Raji (cell line): Measurements from ENCODE around the gene SURF1.
A peak's percentile ranks its signal among the peaks of the same experiment; 100 is the strongest.

Experiments used
- POLR2A ChIP-seq: IDR thresholded peaks from 2 replicates; pipeline ENCODE4 v1.6.1; 2011; ENCODE audit warnings: low read depth, low read length, control low read depth; ENCODE audit not compliant: insufficient read depth

SURF1 gene

DNA sequence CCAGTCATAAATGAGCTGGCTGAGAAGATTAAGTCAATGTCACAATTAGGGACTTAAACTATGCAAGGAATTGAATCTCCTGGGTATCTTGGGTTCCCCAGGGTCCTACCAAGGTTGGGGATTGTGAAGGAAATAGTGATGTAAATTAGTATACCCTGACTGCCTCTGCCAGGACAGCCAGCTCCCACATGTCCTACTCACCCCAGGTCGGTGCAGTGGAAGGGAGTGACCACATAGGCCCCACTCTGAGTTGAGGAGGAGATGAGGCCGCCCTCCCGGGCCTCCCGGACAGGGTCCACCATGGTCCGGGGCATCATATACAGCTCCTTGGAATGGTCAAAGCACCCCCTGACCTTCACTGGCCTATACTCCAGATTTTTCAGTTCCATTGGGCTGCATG is 2.7 kb downstream of the SURF1 start:
- TF ChIP-seq POLR2A, result peak; percentile 27; the same call in 1 of the 2 replicates

GRCh38 chr9:133352635-133353340 is 3.5 kb downstream of the SURF1 start:
- TF ChIP-seq POLR2A, result peak; percentile 48

GRCh38 chr9:133351908-133352634 is 4.2 kb downstream of the SURF1 start:
- peak; percentile 57; the same call in 1 of the 2 replicates for TF ChIP-seq POLR2A

DNA sequence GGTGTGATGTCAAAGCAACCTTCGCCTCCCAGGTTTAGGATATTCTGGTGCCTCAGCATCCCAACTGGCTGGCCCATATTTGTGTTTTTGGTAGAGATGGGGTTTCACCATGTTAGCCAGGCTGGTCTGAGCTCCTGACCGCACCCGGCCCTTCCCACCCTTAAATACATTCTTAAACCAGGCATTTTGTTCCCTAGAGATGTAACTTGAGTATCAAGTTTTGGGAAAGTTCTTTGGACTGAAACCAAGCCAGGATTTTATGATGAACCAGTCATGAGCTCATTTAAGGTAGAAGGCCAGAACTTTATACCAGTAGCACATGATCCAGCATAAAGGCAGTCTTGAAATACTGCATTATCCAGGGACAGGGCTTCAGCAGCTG is 4.8 kb downstream of the SURF1 start:
- TF ChIP-seq POLR2A, result no peak

- no peak for TF ChIP-seq POLR2A
Observed at GRCh38 chr9:133349965-133350616, 6.2 kb downstream of the SURF1 start.

- no peak for TF ChIP-seq POLR2A
Observed at GRCh38 chr9:133348718-133349573, 7.3 kb downstream of the SURF1 start.

- peak; percentile 98 for TF ChIP-seq POLR2A
Observed at GRCh38 chr9:133347985-133348717, 8.1 kb downstream of the SURF1 start, which contains the start of the genes MED22 and RPL7A. MED22 (minus strand) TSS chr9:133348131; CDS start chr9:133346662, 1,469 bp downstream. RPL7A (plus strand) TSS chr9:133348218; CDS start chr9:133348244, 26 bp downstream.

DNA sequence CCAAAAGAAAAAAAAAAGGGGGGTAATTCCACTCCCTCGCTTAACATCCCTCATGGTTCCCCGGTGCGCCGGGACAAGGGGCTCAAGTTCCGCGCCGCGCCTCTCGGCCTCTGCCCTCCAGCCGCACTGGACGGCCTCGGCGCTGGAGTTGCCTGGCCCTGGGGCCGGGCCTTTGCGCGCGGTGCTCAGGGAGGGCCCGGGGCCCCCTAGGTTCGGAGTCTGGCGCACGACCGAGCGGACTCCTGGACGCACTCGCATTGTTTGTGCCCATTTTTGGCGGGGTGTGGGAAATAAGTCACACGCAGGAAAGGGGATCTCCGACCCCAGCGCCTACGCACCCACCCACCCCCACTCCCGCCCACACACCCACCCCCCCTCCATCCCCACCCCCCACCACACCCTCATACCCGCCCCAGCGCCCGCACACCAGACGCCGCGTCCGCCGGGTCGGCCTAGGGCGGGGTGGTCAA is 8.7 kb downstream of the SURF1 start:
- TF ChIP-seq POLR2A, result no peak

DNA sequence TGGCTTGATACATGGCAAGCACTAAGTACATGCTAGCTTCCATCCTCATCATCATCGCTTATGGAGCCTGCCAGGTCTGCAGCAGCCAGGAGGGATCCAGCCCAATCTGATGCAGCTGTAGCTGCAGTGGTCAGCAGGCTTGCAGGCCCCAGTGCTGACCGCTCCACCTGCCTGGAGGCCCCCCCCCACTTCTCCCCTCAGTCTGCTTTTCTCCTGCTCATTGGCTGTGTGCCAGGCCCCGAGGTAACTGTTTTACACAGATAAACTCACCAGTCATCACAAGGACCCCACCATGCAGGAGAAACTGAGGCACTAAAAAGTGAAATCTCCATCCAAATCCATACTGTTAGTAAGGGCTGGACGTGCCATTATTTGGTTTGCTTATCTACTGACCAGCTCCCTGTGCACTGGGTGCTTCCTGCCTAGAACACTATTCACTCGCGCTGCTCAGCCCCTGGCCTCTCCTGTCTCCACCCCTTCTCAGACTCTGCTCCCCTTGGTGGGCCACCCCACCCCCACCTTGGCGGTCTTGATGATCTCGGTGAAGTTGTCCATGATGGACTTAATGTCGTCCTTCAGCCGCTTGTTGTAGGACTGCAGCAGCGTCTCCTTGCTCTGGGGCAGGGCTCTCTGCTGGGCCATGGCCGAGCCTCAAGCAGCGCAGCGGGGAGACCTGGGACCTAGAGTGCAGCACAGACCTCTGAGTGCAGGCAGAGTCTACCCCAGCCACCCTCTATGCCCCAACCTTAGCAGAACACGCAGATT is 10.1 kb downstream of the SURF1 start:
- TF ChIP-seq POLR2A, result no peak

DNA sequence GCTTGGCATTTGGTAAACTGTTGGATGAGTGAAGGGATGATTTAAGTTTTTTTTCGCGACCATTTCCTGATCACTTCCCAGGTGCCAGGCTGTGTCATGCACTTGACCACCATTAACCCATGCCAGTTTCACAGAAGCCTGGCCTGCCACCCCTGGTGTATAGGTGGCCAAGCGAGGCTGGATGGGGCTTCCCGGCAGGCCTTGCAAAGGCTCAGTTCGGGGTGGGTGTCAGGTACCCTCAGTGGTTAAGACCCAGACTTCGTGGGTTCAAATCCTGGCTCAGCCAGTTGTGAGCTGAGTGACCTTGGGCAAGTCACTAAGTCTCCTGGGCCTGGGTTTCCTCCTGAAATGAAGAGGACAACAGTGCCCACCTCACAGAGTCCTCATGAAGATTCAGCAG is 10.7 kb downstream of the SURF1 start:
- no peak for TF ChIP-seq POLR2A

DNA sequence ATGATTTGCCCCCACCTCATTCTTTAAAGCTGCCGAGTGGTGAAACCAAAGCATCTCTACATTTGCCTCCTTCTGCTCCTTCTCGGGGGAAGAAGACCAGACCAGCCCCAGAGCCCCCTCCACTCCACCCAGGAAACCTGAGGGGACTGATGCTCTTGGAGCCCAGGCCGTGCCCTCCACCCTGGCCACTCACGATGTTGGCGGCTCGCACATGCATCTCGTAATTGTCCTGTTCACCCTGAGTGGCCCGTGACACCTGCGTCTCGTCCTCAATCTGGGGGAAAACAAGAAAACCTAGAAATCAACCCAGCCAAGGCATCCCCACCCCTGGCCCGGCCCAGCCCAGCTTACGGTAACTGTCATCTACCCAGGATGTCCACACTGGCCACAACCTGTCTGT is 11.3 kb downstream of the SURF1 start:
- TF ChIP-seq POLR2A, result no peak

- TF ChIP-seq POLR2A, result no peak
Observed at GRCh38 chr9:133344071-133344470, 12.2 kb downstream of the SURF1 start.

DNA sequence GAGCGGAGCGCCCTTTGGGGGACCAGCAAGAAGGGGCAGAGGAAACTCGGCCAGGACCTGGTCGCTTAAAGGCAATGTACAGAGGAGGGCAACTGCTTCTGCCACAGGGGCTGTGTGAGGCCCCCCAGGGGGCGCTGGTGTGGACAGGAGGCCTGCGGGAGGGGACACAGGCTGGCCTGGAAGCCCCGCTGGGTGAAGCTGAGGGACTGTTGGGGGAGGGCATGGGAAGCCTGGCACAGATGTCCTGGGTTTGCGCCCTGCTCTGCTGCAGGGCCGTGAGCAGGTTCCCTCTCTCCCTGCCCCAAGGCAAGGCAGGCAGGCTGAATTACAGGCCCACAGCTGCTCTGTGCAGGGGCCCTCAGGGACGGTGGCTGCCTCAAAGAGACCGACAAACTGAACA is 13.7 kb downstream of the SURF1 start:
- no peak for TF ChIP-seq POLR2A
